ENCODE results near the gene BRSK1.

- no peak for TF ChIP-seq POLR2AphosphoS5 (IDR thresholded peaks at IDR 0.05; ENCODE audit: borderline replicate concordance, low read depth, low read length)
- TF ChIP-seq EZH2 (IDR thresholded peaks at IDR 0.05) = no peak
- TF ChIP-seq FOXP2 (optimal IDR thresholded peaks at IDR 0.05; ENCODE audit: control extremely low read depth, extremely low read length, insufficient read depth) = no peak
These were observed 27.6 kb downstream of the BRSK1 start for GRCh38 chr19:55311397-55311796.

Data from SK-N-MC (cell line).